Daoy (cell line): ENCODE results near the gene VAV1. TPM values are rescaled to one million over a fixed set of nuclear protein-coding genes. Genes with fewer than 3 reads are reported as not detected.
"Not testable (repeated sequence)": the region's sequence is repeated elsewhere in the genome, so short reads cannot be mapped to it uniquely, and the experiment has no call there.

Source experiments
- DNase-seq: peaks from one replicate; pipeline ENCODE4 v3.0.0-alpha.2; 2015; ENCODE audit warnings: low read depth
- total RNA-seq: library from RNA; depleted of rRNA; stranded (reverse); fragments of >200 nt; shearing (Covaris generic); gene quantifications from 2 replicates; pipeline ENCODE4 v1.2.3, GENCODE V29; 2014

VAV1 gene
- total RNA-seq, 1 experiment from 2014 or later: 0.40 TPM

DNA sequence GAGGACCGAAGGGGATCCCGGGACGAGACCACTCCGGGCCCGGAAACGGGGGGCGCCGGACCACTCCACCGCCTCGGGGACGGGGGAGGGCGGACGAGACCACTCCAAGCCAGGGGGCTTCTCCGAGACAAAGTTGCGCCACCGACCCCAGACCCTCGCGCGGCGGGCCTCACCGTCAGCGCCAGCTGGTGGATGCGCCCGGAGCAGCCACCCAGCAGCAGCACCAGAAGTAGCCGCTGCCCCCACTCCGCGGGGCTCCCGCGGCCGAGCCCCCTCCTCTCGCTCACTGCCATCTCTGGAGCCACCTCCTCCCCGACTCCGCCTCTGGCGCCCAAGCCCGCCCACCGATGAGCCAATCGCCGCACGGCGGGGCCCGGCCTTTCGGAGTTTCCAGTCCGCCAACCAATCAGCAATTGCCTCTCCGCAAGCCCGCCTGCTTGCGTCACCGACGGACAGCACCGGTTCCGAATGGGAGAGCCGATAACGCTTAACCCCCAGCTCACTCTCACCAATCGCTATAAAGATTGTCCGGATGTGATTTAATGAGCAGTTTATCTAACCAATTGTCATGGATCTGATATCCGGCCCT, 35.1 kb upstream of the VAV1 start, which contains the start of gene GPR108:
Gene GPR108, minus strand, starts transcription at position 297 of the 589 bp plus-strand sequence. Its CDS starts 4 bp downstream, at position 293.
- DNase-seq: peak; percentile 100

DNA sequence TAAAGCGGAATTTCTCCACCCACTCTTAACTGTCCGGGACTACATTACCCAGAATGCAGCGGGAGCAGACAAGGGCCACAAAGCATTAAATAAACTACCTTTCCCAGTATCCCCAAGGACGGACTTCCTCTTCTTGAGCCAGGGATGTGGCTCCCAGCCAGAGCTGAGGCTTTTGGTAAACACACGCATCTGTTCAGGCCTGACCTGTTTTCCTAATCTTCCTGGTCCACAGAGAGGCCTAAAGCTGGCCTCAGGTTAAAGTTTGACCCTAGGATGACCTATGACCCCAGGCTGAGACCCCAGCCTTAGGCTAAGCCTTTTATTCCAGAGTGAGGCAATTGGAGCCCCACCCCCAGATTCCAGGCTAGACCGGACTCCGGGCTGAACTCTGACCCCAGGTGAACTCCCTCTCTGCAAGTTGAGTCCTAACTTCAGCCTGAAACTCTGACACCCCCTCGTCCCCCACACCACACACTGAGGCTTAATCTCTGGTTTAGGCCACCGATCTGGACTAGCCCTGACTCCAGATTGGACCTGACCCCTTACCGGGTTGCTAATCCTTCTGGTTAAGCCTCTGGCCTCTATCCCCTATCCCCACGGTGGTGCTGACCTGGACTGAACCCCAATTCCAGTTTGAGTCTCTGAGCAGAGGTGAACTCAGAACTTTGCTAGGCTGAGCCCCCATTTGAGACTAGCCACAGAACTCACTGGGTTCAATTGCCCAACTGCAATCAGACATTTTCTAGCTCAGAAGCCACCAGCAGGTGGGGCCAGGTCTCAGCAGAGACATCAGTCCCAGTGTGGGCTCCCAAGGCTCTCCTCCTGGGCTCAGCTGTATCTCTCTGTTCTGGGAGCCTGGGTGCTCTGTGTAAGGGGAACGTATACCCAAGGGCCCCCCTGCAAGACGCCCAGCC, 34.4 kb upstream of the VAV1 start:
- peak; percentile 85 for DNase-seq

DNA sequence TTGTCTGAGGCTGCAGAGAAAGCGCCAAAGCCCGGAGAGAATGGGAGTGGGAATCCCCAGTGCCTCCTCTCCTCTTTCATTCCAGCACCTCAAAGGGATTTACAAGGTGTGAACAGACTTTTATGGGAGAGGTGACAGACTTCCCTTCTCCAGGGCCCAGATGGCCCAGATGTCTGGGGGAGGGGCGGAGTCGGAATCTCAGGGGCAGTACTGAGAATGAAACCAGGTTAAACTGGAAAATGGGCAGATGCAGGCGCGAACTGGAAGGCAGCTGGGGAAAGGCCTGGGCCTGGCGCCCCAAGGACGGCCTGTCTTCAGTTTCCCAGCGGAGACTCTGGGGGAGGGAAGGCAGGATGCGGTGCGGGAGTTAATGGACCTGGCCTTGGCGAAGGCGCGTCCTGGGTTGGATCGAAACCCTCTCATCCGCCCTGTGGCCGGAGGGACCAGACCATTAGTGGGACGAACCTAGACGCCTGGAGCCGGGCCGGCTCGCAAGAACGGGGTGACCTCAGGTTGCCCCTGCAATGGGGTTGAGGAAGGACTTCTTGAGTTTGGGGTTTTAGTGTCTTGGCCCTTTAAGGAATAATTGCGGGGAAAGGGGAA, 33.6 kb upstream of the VAV1 start:
- DNase-seq: peak; percentile 50

DNA sequence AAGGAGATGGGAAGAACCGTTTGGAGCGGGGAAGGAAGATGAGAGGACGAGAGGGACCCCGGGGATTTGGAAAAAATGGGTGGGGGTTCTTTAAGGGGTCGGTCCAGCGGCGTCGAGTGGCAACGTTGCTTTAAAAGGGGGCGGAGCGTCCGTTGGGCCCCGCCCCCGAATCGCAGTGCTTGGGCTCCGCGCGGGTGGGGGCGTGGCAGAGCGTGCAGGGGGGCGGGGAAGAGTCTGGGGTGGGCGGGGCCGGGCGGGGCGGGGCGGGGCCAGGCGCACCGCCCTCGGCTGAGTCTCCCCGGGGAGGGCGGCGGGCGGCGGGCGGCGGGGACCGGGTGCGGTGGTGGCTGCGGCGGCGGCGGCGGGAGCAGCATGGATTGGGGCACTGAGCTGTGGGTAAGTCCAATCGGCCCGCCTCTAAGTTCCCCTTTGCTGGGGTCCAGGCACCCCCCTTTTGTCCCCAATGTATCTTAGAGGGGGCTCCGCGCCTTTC, 33.1 kb upstream of the VAV1 start, which contains the start of gene TRIP10:
Gene TRIP10, plus strand, starts transcription at position 291 of the 493 bp plus-strand sequence. Its CDS starts 82 bp downstream, at position 373.
- peak; percentile 82 for DNase-seq

DNA sequence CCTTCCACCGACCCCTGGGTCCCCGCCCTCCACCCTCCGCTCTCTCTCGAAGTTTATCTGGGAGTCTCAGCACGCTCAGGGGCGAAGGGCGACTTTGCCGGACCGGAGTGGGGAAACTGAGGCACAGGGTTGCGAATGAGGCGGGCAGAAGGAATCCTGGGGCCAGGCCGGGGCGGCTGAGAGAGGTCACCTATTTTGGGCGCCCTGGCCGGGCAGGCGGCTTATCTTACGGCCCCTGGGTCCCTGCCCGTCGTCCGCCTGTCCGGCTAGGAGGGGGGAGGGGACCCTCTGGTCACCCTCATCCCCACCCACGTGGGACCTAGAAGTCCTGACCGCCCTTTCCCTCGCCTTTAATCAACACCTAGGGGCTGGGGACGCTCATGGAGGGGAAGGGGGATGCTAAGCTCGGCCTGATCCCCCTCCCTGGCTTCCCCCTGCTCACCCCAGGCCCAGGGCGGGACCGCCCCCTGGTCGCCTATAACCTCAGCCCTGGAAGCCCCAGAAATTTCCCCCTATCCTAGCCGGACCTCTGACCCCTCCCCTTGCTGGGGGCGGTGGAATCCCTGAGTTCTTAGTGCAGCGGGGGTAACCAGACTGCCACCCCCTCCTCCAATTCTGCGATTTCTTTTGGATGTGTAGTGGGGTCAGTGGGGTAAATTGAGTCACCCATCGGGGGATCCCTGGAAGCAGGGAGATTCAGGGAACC, 32.5 kb upstream of the VAV1 start:
- peak; percentile 29 for DNase-seq

DNA sequence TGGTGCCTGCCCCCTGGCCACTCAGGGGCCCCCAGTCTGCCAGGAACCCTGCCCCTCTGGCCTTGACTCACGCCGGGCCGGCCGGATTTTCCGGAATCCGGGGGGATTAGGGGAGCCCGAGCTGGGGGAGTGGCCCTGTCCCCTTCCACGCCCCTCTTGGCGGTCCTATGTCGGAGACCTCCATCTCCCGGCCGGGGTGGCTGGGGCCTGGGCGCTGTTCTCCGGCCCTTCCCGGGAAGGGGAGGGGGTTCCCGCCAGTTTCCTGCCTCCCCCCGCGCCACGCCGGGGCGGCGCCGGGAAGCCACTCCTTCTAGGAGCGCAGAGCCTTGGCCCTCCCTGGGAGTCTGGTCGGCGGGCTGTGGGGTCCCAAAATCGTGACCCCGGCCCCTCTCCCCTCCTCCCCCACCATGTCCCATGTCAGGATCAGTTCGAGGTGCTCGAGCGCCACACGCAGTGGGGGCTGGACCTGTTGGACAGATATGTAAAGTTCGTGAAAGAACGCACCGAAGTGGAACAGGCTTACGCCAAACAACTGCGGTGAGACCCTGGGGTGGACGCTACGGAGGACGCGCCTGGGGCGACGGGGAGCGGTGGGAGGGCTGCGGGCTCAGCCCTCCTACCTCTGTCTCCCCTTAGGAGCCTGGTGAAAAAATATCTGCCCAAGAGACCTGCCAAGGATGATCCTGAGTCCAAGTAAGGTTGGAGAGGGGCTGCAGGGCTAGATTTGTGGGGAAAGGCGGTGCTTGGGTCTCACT, 31.7 kb upstream of the VAV1 start:
- peak; percentile 54 for DNase-seq

DNA sequence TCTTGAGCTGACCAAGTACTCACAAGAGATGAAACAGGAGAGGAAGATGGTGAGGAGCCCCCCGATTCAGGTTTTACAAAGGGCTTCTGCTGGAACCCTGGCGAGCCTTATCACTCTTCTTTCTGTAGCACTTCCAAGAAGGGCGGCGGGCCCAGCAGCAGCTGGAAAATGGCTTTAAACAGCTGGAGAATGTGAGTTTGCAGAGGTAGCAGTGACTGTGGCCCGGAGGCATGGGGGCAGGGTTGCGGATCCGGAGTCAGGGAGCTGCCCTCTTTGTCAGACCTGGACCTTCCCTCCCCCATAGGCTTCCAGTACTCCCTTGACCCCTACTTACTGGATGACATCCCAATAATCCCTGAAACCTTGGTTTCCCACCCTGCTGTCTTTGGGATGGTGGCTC, 29.4 kb upstream of the VAV1 start:
- DNase-seq: no peak

DNA sequence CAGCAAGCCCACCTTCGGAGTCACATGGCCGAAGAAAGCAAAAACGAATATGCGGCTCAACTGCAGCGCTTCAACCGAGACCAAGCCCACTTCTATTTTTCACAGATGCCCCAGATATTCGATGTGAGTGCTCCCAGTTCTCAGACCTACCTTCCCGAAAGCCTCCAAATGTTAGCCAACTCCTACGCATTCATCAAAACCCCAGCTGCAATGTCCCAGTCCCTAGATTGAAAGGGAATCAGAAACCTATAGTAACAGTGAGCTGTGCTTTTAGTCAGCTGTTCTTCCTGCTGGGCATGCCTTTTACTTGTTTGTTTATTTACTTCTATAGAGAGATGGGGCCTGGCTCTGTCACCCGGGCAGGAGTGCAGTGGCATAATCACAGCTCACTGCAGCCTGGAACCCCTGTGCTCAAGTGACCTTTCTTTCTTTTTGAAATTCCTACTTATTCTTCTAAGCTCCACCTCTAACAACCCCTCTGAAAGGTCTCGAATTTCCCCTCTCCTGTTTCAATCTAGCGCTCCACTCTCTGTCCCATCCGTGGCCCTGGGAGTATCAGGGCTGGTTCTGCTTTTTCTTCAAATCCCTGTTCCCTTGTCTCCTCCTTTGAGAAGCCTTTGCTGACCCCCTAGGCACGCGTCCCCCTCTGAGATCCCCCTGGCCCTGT, 28.7 kb upstream of the VAV1 start:
- peak; percentile 17 for DNase-seq

DNA sequence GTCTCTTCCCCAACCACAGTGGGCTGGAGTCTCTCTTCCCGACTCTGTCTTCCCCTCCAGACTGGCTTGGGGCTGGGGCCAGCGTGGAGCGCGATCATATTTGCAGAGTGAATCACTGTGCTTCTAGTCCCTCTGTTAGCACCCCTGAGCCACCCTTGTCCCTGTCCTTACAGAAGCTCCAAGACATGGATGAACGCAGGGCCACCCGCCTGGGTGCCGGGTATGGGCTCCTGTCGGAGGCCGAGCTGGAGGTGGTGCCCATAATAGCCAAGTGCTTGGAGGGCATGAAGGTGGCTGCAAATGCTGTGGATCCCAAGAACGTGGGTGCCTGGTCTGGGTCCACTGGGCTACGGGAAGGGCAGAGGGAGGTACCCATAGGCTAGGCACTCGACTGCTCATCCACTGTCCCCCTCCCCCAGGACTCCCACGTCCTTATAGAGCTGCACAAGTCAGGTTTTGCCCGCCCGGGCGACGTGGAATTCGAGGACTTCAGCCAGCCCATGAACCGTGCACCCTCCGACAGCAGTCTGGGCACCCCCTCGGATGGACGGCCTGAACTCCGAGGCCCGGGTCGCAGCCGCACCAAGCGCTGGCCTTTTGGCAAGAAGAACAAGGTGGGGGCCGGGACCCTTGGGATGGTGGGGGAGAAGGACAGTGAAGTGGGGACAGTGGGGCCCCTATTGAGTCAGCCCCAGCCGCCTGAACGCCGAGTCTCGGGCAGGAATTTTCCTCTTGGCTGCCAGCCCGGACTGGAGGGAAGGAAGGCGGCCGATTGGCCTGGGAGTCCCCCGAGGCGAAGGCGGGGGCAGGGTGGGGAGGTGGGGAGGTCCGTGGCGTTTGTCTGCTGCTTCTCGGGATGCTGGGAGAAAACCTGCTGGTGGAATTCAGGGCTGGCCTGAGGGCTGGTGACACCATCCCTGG, 27.9 kb upstream of the VAV1 start:
- DNase-seq: peak; percentile 88

DNA sequence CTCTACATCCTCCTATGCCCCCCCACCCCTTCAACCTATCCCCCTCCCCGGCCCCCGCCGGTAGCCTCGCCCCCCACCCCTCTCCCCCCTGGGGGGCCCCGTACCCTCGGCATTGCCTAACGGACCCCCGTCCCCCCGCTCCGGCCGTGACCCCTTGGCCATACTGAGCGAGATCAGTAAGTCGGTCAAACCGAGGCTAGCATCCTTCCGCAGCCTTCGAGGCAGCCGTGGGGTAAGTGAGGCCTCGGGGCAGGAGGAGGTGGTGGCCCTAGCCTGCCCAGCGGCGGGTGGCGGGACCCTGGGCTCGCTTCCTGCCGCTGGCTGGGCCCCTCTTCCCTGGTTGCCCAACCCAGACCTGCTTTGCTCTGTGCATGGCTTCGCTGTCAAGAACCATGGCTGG, 26.5 kb upstream of the VAV1 start:
- DNase-seq: no peak

DNA sequence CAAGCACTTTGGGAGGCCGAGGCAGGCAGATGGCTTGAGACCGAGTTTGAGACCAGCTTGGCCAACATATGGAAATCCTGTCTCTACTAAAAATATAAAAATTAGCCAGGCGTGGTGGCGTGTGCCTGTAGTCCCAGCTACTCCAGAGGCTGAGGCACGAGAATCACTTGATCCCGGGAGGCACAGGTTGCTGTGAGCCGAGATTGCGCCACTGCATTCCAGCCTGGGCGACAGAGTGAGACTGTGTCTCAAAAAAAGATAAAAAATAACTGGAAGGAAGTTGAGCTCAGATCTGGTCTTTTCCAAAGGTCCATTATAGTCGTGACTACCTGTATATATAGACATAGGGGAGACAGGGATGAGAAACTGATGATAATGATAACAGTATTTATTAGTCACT, 24.0 kb upstream of the VAV1 start:
- not testable (repeated sequence) for DNase-seq

DNA sequence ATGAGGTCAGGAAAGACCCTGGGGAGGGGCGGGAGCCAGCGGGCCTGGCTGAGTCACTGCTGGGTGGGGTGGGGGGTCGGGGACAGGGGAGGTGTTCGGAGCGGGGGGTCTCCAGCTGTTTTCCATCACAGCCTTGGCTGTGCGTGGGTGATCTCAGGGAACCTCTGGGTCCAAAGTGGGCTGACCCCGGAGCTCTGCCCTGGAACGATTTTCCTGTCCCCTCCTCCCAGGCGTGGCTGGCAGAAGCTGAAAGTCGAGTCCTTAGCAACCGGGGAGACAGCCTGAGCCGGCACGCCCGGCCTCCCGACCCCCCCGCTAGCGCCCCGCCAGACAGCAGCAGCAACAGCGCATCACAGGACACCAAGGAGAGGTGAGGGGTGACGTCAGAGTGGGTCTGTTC, 22.4 kb upstream of the VAV1 start:
- no peak for DNase-seq

DNA sequence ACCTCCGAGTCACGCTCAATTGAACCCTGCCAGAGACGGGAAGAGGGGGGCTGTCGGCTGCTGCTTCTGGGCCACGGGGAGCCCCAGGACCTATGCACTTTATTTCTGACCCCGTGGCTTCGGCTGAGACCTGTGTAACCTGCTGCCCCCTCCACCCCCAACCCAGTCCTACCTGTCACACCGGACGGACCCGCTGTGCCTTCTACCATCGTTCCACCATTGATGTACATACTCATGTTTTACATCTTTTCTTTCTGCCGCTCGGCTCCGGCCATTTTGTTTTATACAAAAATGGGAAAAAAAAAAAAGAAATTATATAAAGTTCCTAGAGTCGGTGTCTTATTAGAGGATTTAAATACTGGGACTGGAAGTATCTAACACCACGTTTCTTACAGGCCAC, 21.3 kb upstream of the VAV1 start:
- DNase-seq: no peak

DNA sequence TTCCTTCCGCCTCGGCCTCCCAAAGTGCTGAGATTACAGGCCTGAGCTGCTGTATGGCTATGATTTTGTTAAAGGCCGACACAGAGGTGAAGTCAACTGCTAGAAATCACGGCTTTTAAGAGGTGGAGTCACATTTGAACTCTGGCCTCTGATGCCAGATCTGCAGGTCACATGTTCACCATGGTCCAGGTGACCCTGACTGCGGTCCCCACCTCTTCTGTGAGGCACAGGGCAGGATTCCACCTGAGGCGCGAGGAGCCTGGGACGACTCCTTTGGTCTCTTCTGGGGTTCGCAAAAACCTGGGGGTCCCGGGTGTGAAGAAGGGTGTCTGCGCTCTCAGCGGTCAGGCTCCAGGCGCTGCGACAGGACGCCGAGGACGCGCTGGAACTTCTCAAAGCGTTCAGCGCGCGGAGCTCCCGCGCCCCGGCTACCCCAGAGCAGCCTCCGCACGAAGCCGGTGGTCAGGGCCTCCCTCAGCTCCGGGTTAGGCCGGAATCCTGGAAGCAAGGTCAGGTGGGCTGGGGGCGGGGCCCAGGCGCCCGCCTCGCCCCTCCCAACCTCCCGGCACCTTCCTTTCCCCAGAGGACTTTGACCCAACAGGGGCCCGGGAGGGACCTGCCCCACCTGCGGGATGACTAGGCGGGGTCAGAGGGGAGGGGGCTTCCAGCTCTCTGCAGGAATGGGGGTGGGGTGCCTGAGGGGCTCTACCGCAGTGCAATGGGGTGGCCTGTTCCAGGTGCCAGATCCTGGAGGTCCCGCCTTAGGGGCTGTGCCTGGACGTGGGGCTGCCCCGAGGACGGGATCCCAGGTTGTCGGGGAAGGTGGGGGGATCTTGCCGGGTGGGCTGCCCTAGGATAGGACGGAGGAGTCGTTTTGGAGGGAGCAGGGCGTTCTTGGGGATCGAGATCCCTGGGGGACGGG, 20.0 kb upstream of the VAV1 start:
- DNase-seq: no peak

DNA sequence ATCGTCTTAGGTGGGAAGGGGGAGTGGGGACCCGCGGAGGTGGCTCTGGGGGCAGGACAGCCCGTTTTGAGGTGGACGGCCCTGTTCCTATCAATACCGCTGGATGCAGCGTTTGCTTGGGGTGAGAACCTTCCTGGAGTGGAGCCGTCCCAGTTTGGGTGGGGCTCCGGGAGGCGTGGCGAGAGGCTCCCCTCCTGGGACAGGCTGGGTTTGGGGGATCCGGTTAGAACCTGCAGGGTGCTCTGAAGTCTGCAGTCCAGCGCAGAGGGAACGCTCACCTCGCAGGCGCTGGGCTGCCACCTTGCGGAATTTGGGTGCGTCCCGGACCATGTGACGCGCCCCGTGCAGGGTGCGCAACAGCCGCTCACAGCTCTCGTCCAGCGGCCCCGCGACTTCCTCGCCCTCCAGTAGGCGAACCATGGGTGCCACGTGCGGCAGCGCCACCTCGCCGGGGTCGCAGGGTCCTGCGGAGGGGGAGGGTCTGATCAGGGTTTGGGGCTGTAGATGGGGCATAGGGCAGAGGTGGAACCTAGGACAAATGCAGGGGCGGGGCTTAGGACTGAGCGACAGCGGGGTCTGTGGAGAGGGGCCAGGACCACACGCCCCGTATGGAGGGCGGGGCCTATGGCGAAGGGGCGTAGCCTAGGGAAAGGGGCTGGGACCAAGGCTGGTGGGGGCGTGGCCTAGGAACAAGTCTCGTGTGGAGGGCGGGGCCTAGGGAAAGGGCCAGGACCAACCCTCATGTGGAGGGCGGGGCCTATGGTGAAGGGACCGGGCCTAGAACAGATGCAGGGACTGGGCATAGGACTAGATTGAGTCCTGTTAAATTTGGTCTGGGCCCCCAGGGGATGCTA, 19.1 kb upstream of the VAV1 start:
- peak; percentile 87 for DNase-seq

DNA sequence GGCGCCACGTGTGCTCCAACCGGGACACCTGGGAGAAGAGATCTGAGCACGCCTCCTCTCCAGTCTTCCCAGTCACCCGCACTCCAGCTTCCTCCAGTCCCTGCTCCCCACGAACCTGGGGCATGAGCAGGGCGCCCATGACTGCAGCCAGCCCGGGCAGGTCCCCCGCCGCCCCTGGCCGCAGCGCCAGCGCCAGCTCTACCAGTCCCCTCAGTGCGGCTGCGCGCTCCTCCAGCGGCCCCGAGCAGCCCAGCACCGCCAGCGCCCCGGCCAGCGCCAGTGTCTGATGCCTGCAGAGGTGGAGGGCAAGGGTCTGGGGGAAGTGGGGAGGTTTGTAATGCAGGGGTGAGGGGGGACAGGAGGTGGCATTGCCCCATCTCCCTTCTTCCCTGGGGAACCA, 18.4 kb upstream of the VAV1 start:
- DNase-seq: no peak
